Caco-2 (cell line): ENCODE data around the gene ZBTB38. TPM values are rescaled to one million over a fixed set of nuclear protein-coding genes. Genes with fewer than 3 reads are reported as not detected.

ENCODE experiments used
- BruUV-seq: library from RNA; stranded (reverse); fragments of 400-500 nt; replicated peaks from 2 replicates; lab custom pipeline; 2021; lab: Mats Ljungman, UMichigan
- CTCF ChIA-PET: fragments of 300-600 bp; sonication (Branson Sonifier 250); formaldehyde crosslinking; loops from one replicate; lab custom pipeline; 2022; ENCODE audit warnings: antibody characterized with exemption; lab: Charles Lee
- POLR2A ChIA-PET: fragments of 300-600 bp; sonication (Branson Sonifier 250); formaldehyde crosslinking; loops from one replicate; lab custom pipeline; 2022; ENCODE audit warnings: antibody characterized with exemption; lab: Charles Lee
- DNase-seq, 2 experiments: peaks; one replicate each; pipeline versions ENCODE4 v3.0.0 to v3.0.0-alpha.2; 2020 to 2022
- H3K27me3 ChIP-seq: replicated peaks from 2 replicates; pipeline ENCODE4 v1.6.0; 2011; ENCODE audit warnings: low read length; ENCODE audit not compliant: control insufficient read depth, insufficient read depth
- H3K36me3 ChIP-seq: 2 replicates; pipeline ENCODE4 v1.5.1; 2011; ENCODE audit warnings: low read length; ENCODE audit not compliant: control insufficient read depth, insufficient read depth
- H3K4me1 ChIP-seq: fragments of 250-450 bp; sonication (Bioruptor Pico); 2 replicates; pipeline ENCODE4 v1.5.1; 2020; ENCODE audit warnings: mild to moderate bottlenecking
- H3K4me3 ChIP-seq: 2 replicates; pipeline ENCODE4 v1.5.1; 2011; ENCODE audit warnings: low read depth, mild to moderate bottlenecking, control low read depth, low read length
- H3K9me3 ChIP-seq: fragments of 250-450 bp; sonication (Bioruptor Pico); 2 replicates; pipeline ENCODE4 v1.5.1; 2020; ENCODE audit warnings: mild to moderate bottlenecking, moderate library complexity
- H3K27ac Mint-ChIP-seq: one replicate; pipeline ENCODE4 v1.8.0; 2022; ENCODE audit warnings: mixed read lengths; ENCODE audit not compliant: unreplicated experiment
- H3K27me3 Mint-ChIP-seq: one replicate; pipeline ENCODE4 v1.8.0; 2022; ENCODE audit warnings: mixed read lengths; ENCODE audit not compliant: insufficient read depth, unreplicated experiment
- H3K36me3 Mint-ChIP-seq: one replicate; pipeline ENCODE4 v1.8.0; 2022; ENCODE audit warnings: mild to moderate bottlenecking, mixed read lengths; ENCODE audit not compliant: insufficient read depth, unreplicated experiment
- H3K4me1 Mint-ChIP-seq: one replicate; pipeline ENCODE4 v1.8.0; 2022; ENCODE audit warnings: low read depth, mixed read lengths; ENCODE audit not compliant: unreplicated experiment
- H3K4me3 Mint-ChIP-seq: one replicate; pipeline ENCODE4 v1.8.0; 2022; ENCODE audit warnings: mild to moderate bottlenecking, moderate library complexity, mixed read lengths; ENCODE audit not compliant: unreplicated experiment
- H3K9me3 Mint-ChIP-seq: one replicate; pipeline ENCODE4 v1.8.0; 2022; ENCODE audit warnings: mixed read lengths; ENCODE audit not compliant: unreplicated experiment
- intact Hi-C: fragments of 100-400 bp; cut with micrococcal nuclease; formaldehyde crosslinking; loops from one replicate; pipeline ENCODE4 v1.10.0; 2022; ENCODE audit not compliant: unreplicated experiment
- total RNA-seq: library from RNA; stranded (reverse); gene quantifications from 2 replicates; pipeline ENCODE4 v1.2.3, GENCODE V29; 2022
- TF ChIP-seq, protein P1 (sequence below), 2 experiments: fragments of 200-600 bp in 1 of 2; IDR thresholded peaks; 1 replicate in 1 of 2; 2 replicates in 1 of 2; pipeline versions ENCODE4 v1.5.1 to v1.8.0; 2011 to 2022; ENCODE audit warnings: antibody characterized with exemption in 1 of 2, control low read depth in 1 of 2, inconsistent platforms in 1 of 2, low read depth in 1 of 2, low read length in 1 of 2, mild to moderate bottlenecking in 1 of 2, moderate library complexity in 1 of 2; ENCODE audit not compliant: insufficient read depth in 1 of 2, severe bottlenecking in 1 of 2, unreplicated experiment in 1 of 2

ZBTB38 gene
- total RNA-seq, 1 experiment from 2014 or later, result 74.1 TPM

DNA sequence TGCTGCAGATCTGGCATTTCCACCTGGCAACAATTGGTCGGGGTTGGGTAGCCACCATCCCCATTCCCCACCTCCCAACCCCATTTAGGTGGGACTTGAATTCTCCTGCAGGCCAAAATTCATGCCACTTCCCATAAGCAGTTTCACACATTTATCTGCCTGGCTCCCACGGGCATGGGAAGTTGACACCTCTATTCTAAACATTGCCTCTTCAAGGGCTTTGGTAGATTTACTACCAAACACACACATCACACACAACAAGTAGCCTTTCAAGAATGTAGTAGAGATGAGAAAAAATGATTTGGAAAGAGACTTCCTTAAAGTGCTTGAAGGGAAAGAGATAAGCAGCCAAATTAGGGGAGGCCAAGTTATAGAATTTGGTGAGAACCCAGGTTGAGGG lies 30.9 kb downstream of the ZBTB38 start:
- H3K9me3 ChIP-seq, result no peaks in the 10 kb centered on the region
- H3K27me3 ChIP-seq, result no peaks in the 10 kb centered on the region
- Mint-ChIP-seq H3K27ac (peak overlapping the region; percentile 10), H3K4me1 (peaks cover 11% of the 10 kb centered on the region), H3K9me3 (no peaks in the 10 kb centered on the region), H3K36me3 (peaks cover 24% of the 10 kb centered on the region), H3K27me3 (no peaks in the 10 kb centered on the region), H3K4me3 (peak overlapping the region; percentile 6)
- no peak overlapping the region for H3K4me3 ChIP-seq
- peaks cover 5% of the 10 kb centered on the region; the same call in 1 of the 2 replicates for H3K36me3 ChIP-seq
- H3K4me1 ChIP-seq, result peaks cover 29% of the 10 kb centered on the region
- DNase-seq, result no peak
- ChIA-PET CTCF (no interaction called here), POLR2A (no interaction called here)
- TF ChIP-seq, protein P1, sequence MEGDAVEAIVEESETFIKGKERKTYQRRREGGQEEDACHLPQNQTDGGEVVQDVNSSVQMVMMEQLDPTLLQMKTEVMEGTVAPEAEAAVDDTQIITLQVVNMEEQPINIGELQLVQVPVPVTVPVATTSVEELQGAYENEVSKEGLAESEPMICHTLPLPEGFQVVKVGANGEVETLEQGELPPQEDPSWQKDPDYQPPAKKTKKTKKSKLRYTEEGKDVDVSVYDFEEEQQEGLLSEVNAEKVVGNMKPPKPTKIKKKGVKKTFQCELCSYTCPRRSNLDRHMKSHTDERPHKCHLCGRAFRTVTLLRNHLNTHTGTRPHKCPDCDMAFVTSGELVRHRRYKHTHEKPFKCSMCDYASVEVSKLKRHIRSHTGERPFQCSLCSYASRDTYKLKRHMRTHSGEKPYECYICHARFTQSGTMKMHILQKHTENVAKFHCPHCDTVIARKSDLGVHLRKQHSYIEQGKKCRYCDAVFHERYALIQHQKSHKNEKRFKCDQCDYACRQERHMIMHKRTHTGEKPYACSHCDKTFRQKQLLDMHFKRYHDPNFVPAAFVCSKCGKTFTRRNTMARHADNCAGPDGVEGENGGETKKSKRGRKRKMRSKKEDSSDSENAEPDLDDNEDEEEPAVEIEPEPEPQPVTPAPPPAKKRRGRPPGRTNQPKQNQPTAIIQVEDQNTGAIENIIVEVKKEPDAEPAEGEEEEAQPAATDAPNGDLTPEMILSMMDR (IDR thresholded peaks at IDR 0.05; ENCODE audit: insufficient read depth in 1 of 2, low read depth in 1 of 2, low read length in 1 of 2, severe bottlenecking in 1 of 2, unreplicated experiment in 1 of 2), result no peak
- BruUV-seq, result no TSS peak
- intact Hi-C loops, result no loop called here

DNA sequence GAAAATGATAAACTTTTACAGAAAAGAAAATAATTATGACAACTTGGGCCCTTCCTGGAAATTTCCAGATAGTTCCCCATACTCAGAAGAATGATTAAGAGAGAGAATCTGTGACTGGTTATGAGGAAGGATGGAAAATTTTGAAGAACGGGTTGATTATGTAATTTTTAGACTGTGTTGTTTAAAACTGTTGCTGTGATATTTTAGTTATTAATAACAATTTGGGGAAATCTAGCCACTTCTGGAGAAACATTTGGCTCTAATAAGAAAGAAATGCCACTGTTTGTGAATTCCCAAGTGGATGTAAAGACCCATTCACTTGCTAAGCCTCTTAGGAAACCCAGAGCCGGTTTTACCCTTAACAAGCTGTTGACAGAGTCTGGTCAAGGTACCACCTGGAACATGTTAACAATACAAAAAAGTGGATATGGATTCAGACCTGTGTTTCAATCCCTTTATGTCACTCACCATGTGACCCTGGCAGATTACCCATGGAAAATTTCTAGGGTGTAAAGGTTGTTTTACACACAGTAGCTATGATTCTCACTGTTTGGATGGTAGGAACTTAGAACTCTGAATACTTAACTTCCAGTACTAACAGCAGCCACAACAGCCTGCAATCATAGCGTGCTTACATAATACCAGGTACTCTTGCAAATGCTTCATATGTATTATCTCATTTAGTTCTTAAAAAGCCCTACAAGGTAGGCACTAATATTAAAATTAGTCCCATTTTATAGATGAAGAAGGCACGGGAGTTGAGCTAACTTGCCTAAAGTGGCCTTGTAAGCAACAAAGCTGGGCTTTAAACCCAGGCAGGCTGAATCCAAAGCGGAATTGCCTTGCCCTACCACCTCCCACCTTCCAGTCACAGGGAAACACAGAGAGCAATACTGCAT lies 32.0 kb downstream of the ZBTB38 start:
- TF ChIP-seq, protein P1 (IDR thresholded peaks at IDR 0.05; ENCODE audit: insufficient read depth in 1 of 2, low read depth in 1 of 2, low read length in 1 of 2, severe bottlenecking in 1 of 2, unreplicated experiment in 1 of 2), result no peak
- Histone ChIP-seq H3K4me1 (peaks cover 29% of the 10 kb centered on the region), H3K27me3 (no peaks in the 10 kb centered on the region), H3K4me3 (no peak overlapping the region), H3K36me3 (peaks cover 9% of the 10 kb centered on the region; the same call in 1 of the 2 replicates), H3K9me3 (no peaks in the 10 kb centered on the region)
- DNase-seq, result peak in 1 of 2 experiments; percentile 53
- intact Hi-C loops, result loop anchor here (2.0 kb wide), 2 partner anchors 32 to 40 kb away; partner anchors contain the start of gene ZBTB38
- no peaks in the 10 kb centered on the region for H3K27me3 Mint-ChIP-seq
- CTCF ChIA-PET, result interaction anchor here (0.8 to 1.9 kb wide), 4 partner anchors 31 to 89 kb away, joined by 3 to 7 read pairs (median 4); no protein-coding TSS in a partner anchor
- H3K9me3 Mint-ChIP-seq, result no peaks in the 10 kb centered on the region
- POLR2A ChIA-PET, result no interaction called here
- no peak overlapping the region for H3K4me3 Mint-ChIP-seq
- BruUV-seq, result no TSS peak
- peaks cover 18% of the 10 kb centered on the region for H3K36me3 Mint-ChIP-seq
- H3K27ac Mint-ChIP-seq, result peak overlapping the region; percentile 10
- H3K4me1 Mint-ChIP-seq, result peaks cover 11% of the 10 kb centered on the region

DNA sequence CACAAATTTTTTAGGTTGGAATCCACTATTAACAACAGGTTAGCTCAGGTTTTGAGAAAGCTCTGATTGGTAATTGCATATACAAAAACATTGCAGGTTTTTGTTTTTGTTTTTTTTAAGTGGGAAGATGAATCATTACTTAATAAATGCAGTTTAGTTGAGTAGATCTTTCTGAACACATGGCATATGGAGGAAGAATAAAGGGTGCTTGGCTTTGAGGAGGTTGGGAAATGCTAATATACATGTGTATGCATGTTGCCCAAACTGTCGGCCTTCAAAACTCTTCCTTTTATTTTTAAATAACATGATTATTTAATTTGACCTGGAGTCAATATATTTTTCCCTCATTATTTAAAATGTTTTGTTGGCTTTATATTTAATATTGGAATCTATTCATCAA lies 32.8 kb downstream of the ZBTB38 start:
- no peaks in the 10 kb centered on the region for H3K9me3 Mint-ChIP-seq
- H3K4me1 Mint-ChIP-seq, result peaks cover 14% of the 10 kb centered on the region
- Histone ChIP-seq H3K9me3 (no peaks in the 10 kb centered on the region), H3K36me3 (peaks cover 11% of the 10 kb centered on the region; the same call in 1 of the 2 replicates), H3K4me3 (no peak overlapping the region), H3K27me3 (no peaks in the 10 kb centered on the region), H3K4me1 (peaks cover 29% of the 10 kb centered on the region)
- no peaks in the 10 kb centered on the region for H3K27me3 Mint-ChIP-seq
- peaks cover 22% of the 10 kb centered on the region for H3K36me3 Mint-ChIP-seq
- DNase-seq, result no peak
- no peak overlapping the region for H3K4me3 Mint-ChIP-seq
- intact Hi-C loops, result loop anchor here (2.0 kb wide), 2 partner anchors 32 to 40 kb away; partner anchors contain the start of gene ZBTB38
- no TSS peak for BruUV-seq
- TF ChIP-seq, protein P1 (IDR thresholded peaks at IDR 0.05; ENCODE audit: insufficient read depth in 1 of 2, low read depth in 1 of 2, low read length in 1 of 2, severe bottlenecking in 1 of 2, unreplicated experiment in 1 of 2), result no peak
- H3K27ac Mint-ChIP-seq, result no peak overlapping the region
- ChIA-PET CTCF (interaction anchor here (1.2 to 1.9 kb wide), 3 partner anchors 31 to 54 kb away, joined by 4 to 7 read pairs (median 4); no protein-coding TSS in a partner anchor), POLR2A (interaction anchor here (0.7 kb wide), 1 partner anchor 1263 kb away, joined by 3 read pairs; no protein-coding TSS in a partner anchor)
